Left lung (tissue), 10 donors: ENCODE data around the gene ITGA3. TPM values are rescaled to one million over a fixed set of nuclear protein-coding genes. Genes with fewer than 3 reads are reported as not detected.

Experiments used
- ATAC-seq: fragments of 200-7000 bp; cut with Tn5 transposase; one replicate; pipeline ENCODE4 v1.9.1; 2020; ENCODE audit warnings: moderate library complexity
- DNase-seq, 4 donors: peaks; one replicate each; pipeline ENCODE4 v3.0.0-alpha.2; 2013 to 2020
- H3K27ac ChIP-seq, 2 donors: fragments of 200-600 bp; sonication (generic) in 1 of 2; one replicate each; pipeline versions ENCODE4 v1.5.0 to v1.8.0; 2020 to 2021
- H3K27me3 ChIP-seq, 2 donors: fragments of 200-600 bp; sonication (generic) in 1 of 2; one replicate each; pipeline versions ENCODE4 v1.5.0 to v1.8.0; 2020 to 2021
- H3K36me3 ChIP-seq, 2 donors: fragments of 200-600 bp; sonication (generic) in 1 of 2; one replicate each; pipeline versions ENCODE4 v1.5.0 to v1.8.0; 2020 to 2021
- H3K4me1 ChIP-seq, 2 donors: fragments of 200-600 bp; one replicate each; pipeline ENCODE4 v1.8.0; 2021
- H3K4me3 ChIP-seq, 2 donors: fragments of 200-600 bp; sonication (generic) in 1 of 2; one replicate each; pipeline versions ENCODE4 v1.5.0 to v1.8.0; 2020 to 2021; ENCODE audit warnings: mild to moderate bottlenecking in 1 of 2
- H3K9me3 ChIP-seq, 2 donors: fragments of 200-600 bp; sonication (generic) in 1 of 2; one replicate each; pipeline versions ENCODE4 v1.5.0 to v1.8.0; 2020 to 2021
- intact Hi-C, 2 donors: fragments of 100-400 bp; cut with DNase I; formaldehyde crosslinking; loops; one replicate each; pipeline versions ENCODE4 v1.11.2 to v1.14.2; 2022
- polyA plus RNA-seq, 6 donors: library from polyadenylated mRNA; unstranded; fragments of 120-200 nt; gene quantifications; one replicate each; pipeline ENCODE4 v1.2.1, GENCODE V29; 2013; ENCODE audit not compliant: insufficient read length in 6 of 6
- total RNA-seq, 2 donors: library from RNA; stranded (reverse); fragmentation: NEBNext Ultra II Directional; extraction: Animal tissue kit (Norgen Biotek cat#: 25700); gene quantifications; one replicate each; pipeline ENCODE4 v1.2.1, GENCODE V29; 2021
- TF ChIP-seq, protein P1 (sequence below), 2 donors: fragments of 200-600 bp; sonication (generic) in 1 of 2; IDR thresholded peaks; one replicate each; pipeline versions ENCODE4 v1.5.0 to v1.8.0; 2021; ENCODE audit warnings: antibody characterized with exemption in 2 of 2
- donor health status: DM: no; HTN: yes; CAD: no.
- donor health status: DM: no; HTN: no; CAD: no.

The ITGA3 gene
- total and polyA plus RNA-seq, 8 donors, result 43.0 to 311 (median 56.5) TPM

DNA sequence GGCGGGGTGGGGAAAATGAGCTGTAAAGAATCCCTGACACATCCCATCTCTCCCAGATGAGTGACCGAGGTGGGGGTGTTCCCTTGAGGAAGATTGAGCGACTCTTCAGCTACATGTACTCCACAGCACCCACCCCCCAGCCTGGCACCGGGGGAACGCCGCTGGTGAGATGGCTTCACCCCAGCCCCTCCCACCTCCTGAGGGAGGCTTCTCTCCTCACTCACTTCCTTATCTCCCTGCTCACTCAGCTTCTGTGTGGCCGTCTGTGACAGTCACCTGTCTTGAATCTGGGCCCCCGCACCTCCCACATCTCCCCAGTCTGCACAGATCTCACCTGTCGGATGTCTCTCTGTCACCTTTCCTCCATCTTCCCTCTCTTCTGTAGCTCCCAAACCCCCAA lies 52.6 kb downstream of the ITGA3 start:
- H3K36me3 ChIP-seq, result peaks cover 0 to 43% of the 10 kb centered on the region in 2 donors

DNA sequence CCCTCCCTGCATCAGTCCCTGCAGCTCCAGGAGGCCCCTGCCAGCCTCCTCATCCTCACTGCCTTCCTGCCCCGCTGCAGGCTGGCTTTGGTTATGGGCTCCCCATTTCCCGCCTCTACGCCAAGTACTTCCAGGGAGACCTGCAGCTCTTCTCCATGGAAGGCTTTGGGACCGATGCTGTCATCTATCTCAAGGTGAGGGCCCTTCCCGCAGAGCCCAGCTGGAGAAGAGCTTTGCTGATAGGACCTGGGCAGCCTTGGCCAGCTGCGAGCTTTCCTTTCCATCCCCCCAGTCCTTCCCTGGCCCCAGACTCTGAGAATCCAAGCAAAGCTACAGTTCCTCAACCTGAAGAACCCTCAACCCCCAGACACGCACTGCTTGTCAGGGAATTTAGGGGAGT lies 53.3 kb downstream of the ITGA3 start:
- no peak overlapping the region for H3K27ac ChIP-seq
- ATAC-seq (no peak), DNase-seq (no peak)
- TF ChIP-seq, protein P1, sequence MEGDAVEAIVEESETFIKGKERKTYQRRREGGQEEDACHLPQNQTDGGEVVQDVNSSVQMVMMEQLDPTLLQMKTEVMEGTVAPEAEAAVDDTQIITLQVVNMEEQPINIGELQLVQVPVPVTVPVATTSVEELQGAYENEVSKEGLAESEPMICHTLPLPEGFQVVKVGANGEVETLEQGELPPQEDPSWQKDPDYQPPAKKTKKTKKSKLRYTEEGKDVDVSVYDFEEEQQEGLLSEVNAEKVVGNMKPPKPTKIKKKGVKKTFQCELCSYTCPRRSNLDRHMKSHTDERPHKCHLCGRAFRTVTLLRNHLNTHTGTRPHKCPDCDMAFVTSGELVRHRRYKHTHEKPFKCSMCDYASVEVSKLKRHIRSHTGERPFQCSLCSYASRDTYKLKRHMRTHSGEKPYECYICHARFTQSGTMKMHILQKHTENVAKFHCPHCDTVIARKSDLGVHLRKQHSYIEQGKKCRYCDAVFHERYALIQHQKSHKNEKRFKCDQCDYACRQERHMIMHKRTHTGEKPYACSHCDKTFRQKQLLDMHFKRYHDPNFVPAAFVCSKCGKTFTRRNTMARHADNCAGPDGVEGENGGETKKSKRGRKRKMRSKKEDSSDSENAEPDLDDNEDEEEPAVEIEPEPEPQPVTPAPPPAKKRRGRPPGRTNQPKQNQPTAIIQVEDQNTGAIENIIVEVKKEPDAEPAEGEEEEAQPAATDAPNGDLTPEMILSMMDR (IDR thresholded peaks at IDR 0.05), result no peak
- peaks cover 5 to 7% of the 10 kb centered on the region in 2 donors for H3K4me1 ChIP-seq
- H3K36me3 ChIP-seq, result peaks cover 0 to 43% of the 10 kb centered on the region in 2 donors
- intact Hi-C loops, result no loop called here
- peaks cover 0 to 3% of the 10 kb centered on the region in 2 donors for H3K27me3 ChIP-seq
- no peaks in the 10 kb centered on the region for H3K9me3 ChIP-seq
- no peak overlapping the region for H3K4me3 ChIP-seq

More for the DNA sequence above, 52.6 kb downstream of the ITGA3 start:
- ATAC-seq (no peak), DNase-seq (no peak)
- Histone ChIP-seq H3K27me3 (no peaks in the 10 kb centered on the region), H3K27ac (no peak overlapping the region), H3K4me3 (no peak overlapping the region), H3K4me1 (peaks cover 5 to 7% of the 10 kb centered on the region in 2 donors), H3K9me3 (no peaks in the 10 kb centered on the region)
- TF ChIP-seq, protein P1 (IDR thresholded peaks at IDR 0.05), result no peak
- intact Hi-C loops, result no loop called here

DNA sequence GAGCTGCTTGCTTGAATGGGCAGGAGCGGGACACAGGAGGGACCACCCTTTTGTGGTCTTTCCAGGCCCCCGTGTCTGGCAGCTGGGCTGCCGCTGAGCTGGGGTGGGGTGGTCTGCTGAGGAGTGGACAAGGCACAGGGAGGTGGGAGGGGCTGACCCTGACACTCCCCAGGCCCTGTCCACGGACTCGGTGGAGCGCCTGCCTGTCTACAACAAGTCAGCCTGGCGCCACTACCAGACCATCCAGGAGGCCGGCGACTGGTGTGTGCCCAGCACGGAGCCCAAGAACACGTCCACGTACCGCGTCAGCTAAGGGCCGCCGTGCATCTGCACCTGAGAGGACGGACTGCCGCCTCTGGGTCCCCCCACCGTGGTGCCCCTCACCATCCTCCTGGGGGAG lies 53.9 kb downstream of the ITGA3 start:
- intact Hi-C loops, result no loop called here
- Histone ChIP-seq H3K4me1 (peaks cover 5 to 7% of the 10 kb centered on the region in 2 donors), H3K4me3 (no peak overlapping the region), H3K27ac (no peak overlapping the region), H3K9me3 (no peaks in the 10 kb centered on the region), H3K36me3 (peaks cover 0 to 43% of the 10 kb centered on the region in 2 donors), H3K27me3 (peaks cover 0 to 7% of the 10 kb centered on the region in 2 donors)
- ATAC-seq (no peak), DNase-seq (peak in 1 of 4 donors; percentile 72)
- TF ChIP-seq, protein P1 (IDR thresholded peaks at IDR 0.05), result no peak

DNA sequence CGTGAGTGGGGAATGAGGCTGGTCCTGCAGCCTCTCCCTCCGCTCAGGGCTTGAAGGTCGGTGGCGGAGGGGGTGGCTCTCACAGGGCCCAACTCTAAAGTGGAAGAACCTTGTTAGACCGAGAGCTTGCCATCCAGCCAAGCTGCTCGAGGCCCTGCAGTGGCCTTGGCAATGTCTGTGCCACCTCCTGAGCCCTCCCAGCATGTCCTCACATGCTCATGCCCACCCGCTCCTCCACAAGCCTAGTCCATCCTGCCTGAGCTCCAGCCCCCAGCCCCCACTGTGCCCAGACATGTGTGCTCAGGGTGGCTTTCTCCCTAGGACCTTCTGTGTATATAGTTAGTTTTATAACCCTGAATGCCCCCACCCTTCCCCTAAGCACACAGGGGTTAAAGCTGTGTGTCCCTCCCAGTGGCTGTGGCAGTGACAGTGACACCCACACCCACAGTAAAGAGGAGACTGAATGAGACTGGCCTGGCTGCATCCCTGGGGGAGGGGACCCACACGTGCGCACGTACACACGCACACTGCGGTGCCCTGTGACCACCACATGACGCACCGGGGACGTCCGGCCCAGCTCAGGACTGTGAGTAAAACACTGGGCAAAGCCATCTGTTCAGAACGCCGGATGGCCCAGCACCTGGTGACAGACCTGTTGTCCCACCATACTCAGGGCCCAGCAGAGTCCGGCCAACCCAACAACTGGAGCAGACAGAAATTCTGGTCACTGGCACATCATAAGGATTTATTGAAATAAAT lies 54.9 kb downstream of the ITGA3 start:
- TF ChIP-seq, protein P1 (IDR thresholded peaks at IDR 0.05), result no peak
- DNase-seq (peak in 1 of 4 donors; percentile 71), ATAC-seq (no peak)
- Histone ChIP-seq H3K27me3 (peaks cover 0 to 13% of the 10 kb centered on the region in 2 donors), H3K4me1 (peaks cover 5 to 7% of the 10 kb centered on the region in 2 donors), H3K4me3 (no peak overlapping the region), H3K36me3 (peaks cover 0 to 35% of the 10 kb centered on the region in 2 donors), H3K9me3 (no peaks in the 10 kb centered on the region), H3K27ac (peak overlapping the region in 1 of 2 donors; percentile 33)
- intact Hi-C loops, result no loop called here
